Activated naive CD4-positive, alpha-beta T cell treated with anti-CD3 and anti-CD28 coated beads for 36 hours (primary cell): ENCODE results near the gene CC2D2B. TPM values are rescaled to one million over a fixed set of nuclear protein-coding genes. Genes with fewer than 3 reads are reported as not detected.
A peak's percentile ranks its signal among the peaks of the same experiment; 100 is the strongest.

Source experiments
- CTCF ChIA-PET: fragments of 350-600 bp; sonication (Branson Sonifier 250); formaldehyde crosslinking; loops from one replicate; lab custom pipeline; 2021; ENCODE audit warnings: antibody characterized with exemption; lab: Charles Lee
- DNase-seq: peaks from one replicate; pipeline ENCODE4 v3.0.0-alpha.2; 2020
- H3K27ac Mint-ChIP-seq: one replicate; pipeline ENCODE4 v1.8.0; 2021; ENCODE audit warnings: mild to moderate bottlenecking, mixed read lengths
- H3K27me3 Mint-ChIP-seq: one replicate; pipeline ENCODE4 v1.8.0; 2021; ENCODE audit warnings: low read depth, mixed read lengths
- H3K36me3 Mint-ChIP-seq: one replicate; pipeline ENCODE4 v1.8.0; 2021; ENCODE audit warnings: low read depth, mixed read lengths
- H3K4me1 Mint-ChIP-seq: one replicate; pipeline ENCODE4 v1.8.0; 2021; ENCODE audit warnings: low read depth, mixed read lengths
- H3K4me3 Mint-ChIP-seq: one replicate; pipeline ENCODE4 v1.8.0; 2021; ENCODE audit warnings: mild to moderate bottlenecking, moderate library complexity, mixed read lengths
- H3K9me3 Mint-ChIP-seq: one replicate; pipeline ENCODE4 v1.8.0; 2021; ENCODE audit warnings: mixed read lengths
- intact Hi-C: fragments of 100-400 bp; cut with micrococcal nuclease; formaldehyde crosslinking; loops from one replicate; pipeline ENCODE4 v1.15.1; 2023
- total RNA-seq, 2 experiments: library from RNA; stranded (reverse); gene quantifications; one replicate each; pipeline ENCODE4 v1.2.3, GENCODE V29; 2021

The CC2D2B gene
- not detected for total RNA-seq

GRCh38 chr10:95907456-95908253, at the start of gene CC2D2B:
Gene CC2D2B, plus strand, starts transcription at chr10:95907975. Its CDS starts 3,349 bp downstream, at chr10:95911324.
- H3K9me3 Mint-ChIP-seq = no peaks in the 10 kb centered on the region
- CTCF ChIA-PET = interaction anchor here (0.5 to 1.7 kb wide), 4 partner anchors 16 to 205 kb away, joined by 3 to 4 read pairs (median 3); no protein-coding TSS in a partner anchor
- no peaks in the 10 kb centered on the region for H3K27me3 Mint-ChIP-seq
- H3K36me3 Mint-ChIP-seq = peaks cover 2% of the 10 kb centered on the region
- peak within 1 kb of the TSS; percentile 89 for H3K27ac Mint-ChIP-seq
- peak; percentile 73 for DNase-seq
- intact Hi-C loops = loop anchor here (1.0 to 10.0 kb wide), 10 partner anchors 43 to 677 kb away; partner anchors contain the start of genes CCNJ, TM9SF3 and ZNF518A
- peaks cover 14% of the 10 kb centered on the region for H3K4me1 Mint-ChIP-seq
- peak within 1 kb of the TSS; percentile 90 for H3K4me3 Mint-ChIP-seq

- CTCF ChIA-PET = interaction anchor here (0.6 to 1.6 kb wide), 2 partner anchors 18 to 1284 kb away, joined by 3 to 4 read pairs; no protein-coding TSS in a partner anchor
- no peak for DNase-seq
- Mint-ChIP-seq H3K27ac (no peak overlapping the region), H3K9me3 (no peaks in the 10 kb centered on the region), H3K27me3 (peaks cover 12% of the 10 kb centered on the region), H3K4me1 (peaks cover 5% of the 10 kb centered on the region), H3K36me3 (no peaks in the 10 kb centered on the region), H3K4me3 (no peak overlapping the region)
- intact Hi-C loops = no loop called here
Observed at GRCh38 chr10:95860166-95860940, 47.4 kb upstream of the CC2D2B start.

- Mint-ChIP-seq H3K36me3 (peaks cover 3% of the 10 kb centered on the region), H3K9me3 (no peaks in the 10 kb centered on the region), H3K27me3 (peaks cover 4% of the 10 kb centered on the region), H3K4me3 (no peak overlapping the region), H3K27ac (no peak overlapping the region), H3K4me1 (peaks cover 12% of the 10 kb centered on the region)
- intact Hi-C loops = no loop called here
- CTCF ChIA-PET = interaction anchor here (0.7 to 1.6 kb wide), 2 partner anchors 19 to 42 kb away, joined by 3 to 4 read pairs; no protein-coding TSS in a partner anchor
- no peak for DNase-seq
Observed at GRCh38 chr10:95861386-95861785, 46.4 kb upstream of the CC2D2B start.

GRCh38 chr10:95864906-95865813, 42.6 kb upstream of the CC2D2B start:
- no peak overlapping the region for H3K4me3 Mint-ChIP-seq
- H3K27ac Mint-ChIP-seq = no peak overlapping the region
- peak; percentile 64 for DNase-seq
- H3K9me3 Mint-ChIP-seq = no peaks in the 10 kb centered on the region
- no peaks in the 10 kb centered on the region for H3K27me3 Mint-ChIP-seq
- intact Hi-C loops = loop anchor here (1.0 to 5.0 kb wide), 4 partner anchors 22 to 493 kb away; partner anchors contain the start of gene CC2D2B
- CTCF ChIA-PET = interaction anchor here (0.6 to 3.8 kb wide), 10 partner anchors 12 to 240 kb away, joined by 3 to 54 read pairs (median 4); partner anchors contain the start of gene TCTN3
- H3K36me3 Mint-ChIP-seq = peaks cover 3% of the 10 kb centered on the region
- peaks cover 12% of the 10 kb centered on the region for H3K4me1 Mint-ChIP-seq

- no peak overlapping the region for H3K4me3 Mint-ChIP-seq
- CTCF ChIA-PET = interaction anchor here (0.6 to 3.8 kb wide), 7 partner anchors 20 to 241 kb away, joined by 3 to 54 read pairs (median 4); partner anchors contain the start of gene TCTN3
- intact Hi-C loops = loop anchor here (1.0 to 5.0 kb wide), 4 partner anchors 23 to 494 kb away; partner anchors contain the start of gene CC2D2B
- no peak for DNase-seq
- no peaks in the 10 kb centered on the region for H3K27me3 Mint-ChIP-seq
- peaks cover 7% of the 10 kb centered on the region for H3K36me3 Mint-ChIP-seq
- H3K9me3 Mint-ChIP-seq = no peaks in the 10 kb centered on the region
- H3K4me1 Mint-ChIP-seq = peaks cover 12% of the 10 kb centered on the region
- H3K27ac Mint-ChIP-seq = no peak overlapping the region
Observed at GRCh38 chr10:95865814-95866466, 41.8 kb upstream of the CC2D2B start.

GRCh38 chr10:95866467-95866842, 41.3 kb upstream of the CC2D2B start:
- DNase-seq = no peak
- Mint-ChIP-seq H3K27me3 (no peaks in the 10 kb centered on the region), H3K4me1 (peaks cover 12% of the 10 kb centered on the region), H3K36me3 (peaks cover 7% of the 10 kb centered on the region), H3K27ac (no peak overlapping the region), H3K9me3 (no peaks in the 10 kb centered on the region), H3K4me3 (no peak overlapping the region)
- intact Hi-C loops = loop anchor here (5.0 kb wide), 1 partner anchor 494 kb away; no protein-coding TSS in a partner anchor
- CTCF ChIA-PET = interaction anchor here (3.8 kb wide), 1 partner anchor 173 kb away, joined by 54 read pairs; the partner anchor contains the start of gene TCTN3

- intact Hi-C loops = loop anchor here (5.0 kb wide), 1 partner anchor 496 kb away; no protein-coding TSS in a partner anchor
- H3K4me3 Mint-ChIP-seq = no peak overlapping the region
- peaks cover 17% of the 10 kb centered on the region for H3K36me3 Mint-ChIP-seq
- H3K9me3 Mint-ChIP-seq = no peaks in the 10 kb centered on the region
- peaks cover 12% of the 10 kb centered on the region for H3K4me1 Mint-ChIP-seq
- CTCF ChIA-PET = interaction anchor here (1.4 kb wide), 1 partner anchor 174 kb away, joined by 4 read pairs; the partner anchor contains the start of gene TCTN3
- no peak for DNase-seq
- no peak overlapping the region for H3K27ac Mint-ChIP-seq
- no peaks in the 10 kb centered on the region for H3K27me3 Mint-ChIP-seq
Observed at GRCh38 chr10:95867866-95868265, 39.9 kb upstream of the CC2D2B start.

GRCh38 chr10:95872158-95872711, 35.5 kb upstream of the CC2D2B start:
- no peaks in the 10 kb centered on the region for H3K4me1 Mint-ChIP-seq
- H3K27me3 Mint-ChIP-seq = no peaks in the 10 kb centered on the region
- no peak for DNase-seq
- peaks cover 4% of the 10 kb centered on the region for H3K9me3 Mint-ChIP-seq
- no peak overlapping the region for H3K4me3 Mint-ChIP-seq
- no peak overlapping the region for H3K27ac Mint-ChIP-seq
- intact Hi-C loops = no loop called here
- H3K36me3 Mint-ChIP-seq = peaks cover 45% of the 10 kb centered on the region
- CTCF ChIA-PET = interaction anchor here (0.7 to 2.9 kb wide), 2 partner anchors 178 to 1108 kb away, joined by 3 to 14 read pairs; partner anchors contain the start of gene TCTN3

GRCh38 chr10:95873139-95873538, 34.6 kb upstream of the CC2D2B start:
- intact Hi-C loops = no loop called here
- CTCF ChIA-PET = no interaction called here
- no peaks in the 10 kb centered on the region for H3K27me3 Mint-ChIP-seq
- DNase-seq = no peak
- H3K27ac Mint-ChIP-seq = no peak overlapping the region
- H3K9me3 Mint-ChIP-seq = peaks cover 4% of the 10 kb centered on the region
- H3K36me3 Mint-ChIP-seq = peaks cover 48% of the 10 kb centered on the region
- no peak overlapping the region for H3K4me3 Mint-ChIP-seq
- H3K4me1 Mint-ChIP-seq = no peaks in the 10 kb centered on the region

GRCh38 chr10:95873651-95874050, 34.1 kb upstream of the CC2D2B start:
- no peak overlapping the region for H3K27ac Mint-ChIP-seq
- peaks cover 4% of the 10 kb centered on the region for H3K9me3 Mint-ChIP-seq
- DNase-seq = no peak
- no peaks in the 10 kb centered on the region for H3K27me3 Mint-ChIP-seq
- H3K4me3 Mint-ChIP-seq = no peak overlapping the region
- CTCF ChIA-PET = no interaction called here
- H3K36me3 Mint-ChIP-seq = peaks cover 50% of the 10 kb centered on the region
- intact Hi-C loops = no loop called here
- no peaks in the 10 kb centered on the region for H3K4me1 Mint-ChIP-seq
